NCI-H82 (cell line): ENCODE data around the gene MESD.

Source experiments
- DNase-seq: peaks from one replicate; lab custom pipeline; 2025; lab: John Stamatoyannopoulos, UW

MESD gene

DNA sequence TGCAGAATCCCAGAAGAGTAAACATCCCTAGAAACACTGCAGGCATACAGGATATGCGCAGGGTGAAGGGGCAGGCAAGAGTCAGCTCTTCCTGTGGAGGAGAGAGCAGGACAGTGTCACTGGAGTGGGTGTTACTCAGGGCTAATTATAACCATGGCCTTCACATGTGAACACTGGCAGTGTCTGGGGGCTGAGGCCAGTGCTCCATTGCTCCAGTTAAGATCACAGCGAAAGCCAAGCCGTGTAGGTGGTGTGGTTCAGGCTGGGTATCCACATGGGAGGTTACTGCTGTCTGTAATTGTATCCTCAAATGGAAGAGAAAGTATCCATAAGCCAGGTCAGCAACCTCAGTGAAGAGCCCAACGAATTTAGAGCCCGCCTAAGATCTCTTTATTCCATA lies 84.6 kb downstream of the MESD start:
- DNase-seq = no peak

DNA sequence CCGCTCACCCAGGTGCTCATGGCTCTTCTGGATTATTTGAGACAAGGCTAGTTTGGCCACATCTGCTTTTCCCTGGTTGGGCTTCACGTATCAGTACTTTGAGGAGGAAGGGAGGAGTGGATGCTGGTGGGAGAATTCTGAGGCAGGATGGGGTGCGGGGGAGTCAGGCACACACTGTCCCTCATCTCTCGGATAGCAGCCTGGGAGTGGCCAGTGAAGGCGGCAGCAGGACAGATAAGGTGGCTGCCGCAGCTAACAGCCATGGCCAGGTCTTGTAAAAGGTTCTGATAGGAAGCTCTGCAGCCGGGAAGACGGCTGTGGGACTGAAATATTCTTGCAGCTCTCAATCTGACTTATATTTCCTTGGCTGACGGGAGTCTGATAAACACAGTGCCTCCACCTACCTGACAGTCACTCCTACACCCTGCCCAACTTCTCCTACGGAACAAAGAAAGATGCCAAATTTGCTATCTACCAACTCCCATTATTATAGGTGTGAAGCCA lies 87.3 kb downstream of the MESD start:
- no peak for DNase-seq

DNA sequence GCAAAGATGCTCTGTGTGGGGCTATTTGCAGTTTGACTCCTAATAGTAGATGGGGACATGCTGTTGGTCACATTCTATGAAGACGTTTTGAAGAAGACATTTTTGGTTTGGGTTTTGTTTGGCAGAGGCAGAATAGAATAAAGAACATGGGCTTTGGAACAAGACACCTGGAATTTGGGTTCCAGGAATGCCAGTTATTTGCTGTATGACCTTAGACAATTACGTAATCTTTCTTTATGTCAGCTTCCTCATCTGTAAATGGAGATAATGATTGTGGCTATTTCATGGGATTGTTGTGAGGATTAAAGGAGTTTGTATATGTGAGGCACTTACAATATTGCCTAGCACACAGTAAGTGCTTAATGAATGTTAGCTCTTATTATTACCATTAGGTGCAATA lies 91.6 kb downstream of the MESD start:
- no peak for DNase-seq
